Urinary bladder (tissue), 4 donors: ENCODE measurements around the gene NT5E. TPM values are rescaled to one million over a fixed set of nuclear protein-coding genes. Genes with fewer than 3 reads are reported as not detected.
A peak's percentile ranks its signal among the peaks of the same experiment; 100 is the strongest.
"Not testable (repeated sequence)": the region's sequence is repeated elsewhere in the genome, so short reads cannot be mapped to it uniquely, and the experiment has no call there.

Source experiments
- DNase-seq: peaks from one replicate; pipeline ENCODE4 v3.0.0-alpha.2; 2015; ENCODE audit errors: extremely low spot score
- H3K27ac ChIP-seq: one replicate; pipeline ENCODE4 v1.5.1; 2013; ENCODE audit warnings: low read depth, mild to moderate bottlenecking, moderate library complexity
- H3K36me3 ChIP-seq: one replicate; pipeline ENCODE4 v1.6.1; 2013; ENCODE audit warnings: mild to moderate bottlenecking, moderate library complexity; ENCODE audit not compliant: insufficient read depth
- H3K4me1 ChIP-seq: one replicate; pipeline ENCODE4 v1.6.1; 2013; ENCODE audit warnings: mild to moderate bottlenecking, moderate library complexity; ENCODE audit not compliant: insufficient read depth
- H3K4me3 ChIP-seq: one replicate; pipeline ENCODE4 v1.5.1; 2013; ENCODE audit warnings: low read depth, low read length
- WGBS: extraction: QIAGEN DNeasy Blood & Tissue Kit; methylation state at CpG from one replicate; pipeline ENCODE4 v1.1.7; 2013; 5-methylcytosine and 5-hydroxymethylcytosine counted together
- polyA plus RNA-seq: library from polyadenylated mRNA; stranded (reverse); fragments of 200-250 nt; gene quantifications from one replicate; pipeline ENCODE4 v1.2.3, GENCODE V29; 2013
- total RNA-seq: library from RNA; depleted of rRNA; stranded (reverse); fragments of >200 nt; gene quantifications from one replicate; pipeline ENCODE4 v1.2.3, GENCODE V29; 2014
- donor health status: healthy with polysubstance abuse.
- donor health status: healthy.

Gene NT5E
- total and polyA plus RNA-seq, 2 donors = 17.5 to 36.9 TPM

GRCh38 chr6:85498596-85499258 lies 48.8 kb downstream of the NT5E start:
- 61% methylated on average over 2 of the region's 2 CpGs for WGBS
- peak; percentile 11 for DNase-seq
- H3K36me3 ChIP-seq = peaks cover 1% of the 10 kb centered on the region
- no peaks in the 10 kb centered on the region for H3K4me1 ChIP-seq
- no peak overlapping the region for H3K27ac ChIP-seq
- H3K4me3 ChIP-seq = no peak overlapping the region

DNA sequence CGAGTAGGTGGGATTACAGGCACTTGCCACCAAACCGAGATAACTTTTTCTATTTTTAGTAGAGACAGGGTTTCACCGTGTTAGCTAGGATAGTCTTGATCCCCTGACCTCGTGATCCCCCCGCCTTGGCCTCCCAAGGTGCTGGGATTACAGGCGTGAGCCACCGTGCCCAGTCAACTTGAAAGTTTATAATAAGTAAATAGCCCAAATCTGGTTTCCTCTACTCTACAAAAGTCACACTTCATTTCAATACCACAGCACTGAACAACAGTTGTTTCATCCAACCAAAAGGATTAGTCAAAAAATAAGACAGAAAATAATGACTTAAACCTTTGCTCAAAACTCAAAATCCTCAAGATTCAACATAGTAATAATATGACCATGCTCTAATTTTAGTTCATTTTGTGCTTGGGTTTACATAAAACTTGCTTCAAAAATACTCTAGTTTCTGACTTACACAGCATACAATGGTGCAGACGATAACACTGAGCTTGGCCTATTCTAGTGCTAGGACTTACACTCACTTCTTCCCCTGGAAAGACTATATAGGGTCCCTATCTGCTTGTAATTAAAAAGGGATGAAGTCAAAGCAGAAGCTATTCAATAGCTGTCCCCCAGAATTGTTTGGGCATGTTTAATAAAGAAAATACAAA lies 56.7 kb downstream of the NT5E start:
- Histone ChIP-seq H3K36me3 (peaks cover 4% of the 10 kb centered on the region), H3K4me1 (no peaks in the 10 kb centered on the region), H3K4me3 (no peak overlapping the region), H3K27ac (no peak overlapping the region)
- DNase-seq = no peak
- 84% methylated on average over 8 of the region's 8 CpGs for WGBS

DNA sequence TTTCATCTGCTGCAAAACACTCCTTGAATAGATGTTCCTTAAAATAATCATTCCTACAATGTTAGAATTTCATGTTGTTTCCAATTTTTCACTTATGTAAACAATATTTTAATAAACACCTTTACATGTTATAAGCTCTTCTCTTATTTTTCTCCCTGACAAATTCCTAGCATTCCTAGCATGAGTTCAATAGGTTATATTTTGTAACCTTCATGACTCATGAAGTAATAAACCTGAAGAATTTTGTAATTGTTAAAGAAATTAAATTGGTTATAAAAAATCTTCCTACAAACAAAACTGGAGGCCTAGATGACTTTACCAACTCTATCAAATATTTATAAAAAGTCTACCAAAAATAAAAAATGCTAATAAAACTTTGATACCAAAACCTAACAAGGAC lies 66.3 kb downstream of the NT5E start:
- Histone ChIP-seq H3K4me1 (no peaks in the 10 kb centered on the region), H3K4me3 (no peak overlapping the region), H3K36me3 (peaks cover 9% of the 10 kb centered on the region), H3K27ac (no peak overlapping the region)
- no peak for DNase-seq

DNA sequence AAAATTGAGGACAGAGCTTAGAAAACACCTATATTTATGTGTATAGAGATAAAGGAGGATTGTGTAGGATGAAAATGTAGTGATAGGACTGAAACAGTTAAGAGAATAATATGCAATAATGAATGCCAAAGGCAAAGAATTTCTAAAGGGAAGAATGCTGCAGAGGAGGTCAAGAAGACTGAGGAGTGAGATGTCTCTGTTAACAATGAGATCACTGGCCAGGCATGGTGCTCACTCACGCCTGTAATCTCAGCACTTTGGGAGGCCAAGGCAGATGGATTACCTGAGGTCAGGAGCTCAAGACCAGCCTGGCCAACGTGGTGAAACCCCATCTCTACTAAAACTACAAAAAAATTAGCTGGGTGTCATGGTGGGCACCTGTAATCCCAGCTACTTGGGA lies 74.4 kb downstream of the NT5E start:
- 80% methylated on average over 2 of the region's 2 CpGs for WGBS
- not testable (repeated sequence) for H3K4me1 ChIP-seq, DNase-seq, H3K4me3 ChIP-seq, H3K27ac ChIP-seq
- H3K36me3 ChIP-seq = peaks cover 11% of the 10 kb centered on the region

DNA sequence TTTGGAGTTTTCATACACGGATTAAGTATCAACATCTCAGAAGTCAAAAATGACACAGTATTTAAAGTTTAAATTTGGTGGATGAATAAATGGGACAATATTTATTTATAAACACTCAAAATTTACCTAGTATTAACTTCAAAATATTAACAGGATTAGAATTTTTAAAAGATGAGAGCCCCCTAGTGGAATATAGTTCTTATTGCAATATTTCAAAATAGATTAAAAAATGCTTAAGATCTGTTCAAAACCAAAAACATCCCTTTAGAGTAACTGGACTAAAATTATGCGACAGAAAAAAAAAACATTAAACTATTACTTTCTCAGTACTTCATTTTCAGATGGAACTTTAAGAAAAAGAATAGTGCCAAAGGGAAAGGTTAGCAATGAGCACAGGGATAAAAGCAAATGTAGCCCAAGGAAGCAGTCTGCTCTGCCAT lies 87.2 kb downstream of the NT5E start:
- Histone ChIP-seq H3K4me1 (no peaks in the 10 kb centered on the region), H3K27ac (no peak overlapping the region), H3K4me3 (no peak overlapping the region), H3K36me3 (peaks cover 1% of the 10 kb centered on the region)
- WGBS = 53% methylated on average over 2 of the region's 2 CpGs
- DNase-seq = no peak

DNA sequence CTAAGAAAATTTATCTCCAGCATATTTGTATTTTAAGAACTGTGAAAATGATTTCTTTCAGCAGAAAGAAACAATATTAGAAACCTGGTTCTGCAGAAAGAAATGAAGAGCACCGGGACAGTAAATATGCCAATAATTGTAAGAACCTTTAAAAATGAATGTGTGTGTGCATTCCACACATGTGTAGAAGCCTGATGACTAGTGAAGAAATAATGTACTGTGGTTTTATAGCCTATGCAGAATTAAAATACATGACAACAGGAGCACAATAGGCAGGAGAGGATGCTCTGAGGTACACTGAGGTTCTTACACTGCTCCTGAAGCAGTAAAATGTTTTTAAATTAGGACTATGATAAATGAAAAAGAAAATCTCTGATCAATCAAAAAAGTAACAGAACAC lies 94.9 kb downstream of the NT5E start:
- no peak for DNase-seq
- Histone ChIP-seq H3K27ac (no peak overlapping the region), H3K36me3 (peaks cover 3% of the 10 kb centered on the region), H3K4me1 (no peaks in the 10 kb centered on the region), H3K4me3 (no peak overlapping the region)
- WGBS = 97% methylated on average over 1 of the region's 1 CpG

Other genes with a start within 250 kb of the NT5E start
- 207 TPM for gene SNX14, start 143.8 kb downstream of the NT5E start, total RNA-seq
- gene SNX14, start 143.8 kb downstream of the NT5E start, polyA plus RNA-seq = 43.1 TPM
- 111 TPM for gene SYNCRIP, start 192.8 kb downstream of the NT5E start, total RNA-seq
- gene SYNCRIP, start 192.8 kb downstream of the NT5E start, polyA plus RNA-seq = 55.5 TPM